DOHH2 (cell line): ENCODE data around the gene COL23A1.

Experiments used
- CTCF ChIP-seq: fragments of 200-600 bp; sonication (generic); IDR thresholded peaks from one replicate; pipeline ENCODE4 v1.5.1; 2014; ENCODE audit warnings: antibody characterized with exemption, mild to moderate bottlenecking, low read depth, low read length; ENCODE audit not compliant: poor library complexity, severe bottlenecking
- EZH2phosphoT487 ChIP-seq: fragments of 200-600 bp; sonication (generic); IDR thresholded peaks from 2 replicates; pipeline ENCODE4 v1.6.1; 2017; ENCODE audit warnings: borderline replicate concordance, mild to moderate bottlenecking, antibody characterized with exemption, low read length, moderate library complexity, mixed read lengths

- TF ChIP-seq CTCF (no peak), EZH2phosphoT487 (no peak)
Measured at GRCh38 chr5:178625679-178626483, 35.7 kb upstream of the COL23A1 start.
